Upper lobe of left lung (tissue), 6 donors: Measurements from ENCODE around the gene GUK1. TPM values are rescaled to one million over a fixed set of nuclear protein-coding genes. Genes with fewer than 3 reads are reported as not detected.

Experiments
- ATAC-seq, 2 donors: fragments of 200-7000 bp; cut with Tn5 transposase; one replicate each; pipeline ENCODE4 v1.9.1; 2022; ENCODE audit warnings: mild to moderate bottlenecking in 2 of 2, moderate library complexity in 2 of 2; ENCODE audit not compliant: low FRiP score in 2 of 2
- DNase-seq, 2 donors: peaks; one replicate each; pipeline ENCODE4 v3.0.0-alpha.2; 2019 to 2020
- H3K27ac ChIP-seq, 4 donors: fragments of 200-600 bp; sonication (generic); one replicate each; pipeline ENCODE4 v1.5.1; 2016 to 2019
- H3K27me3 ChIP-seq, 4 donors: fragments of 200-600 bp; sonication (generic); one replicate each; pipeline ENCODE4 v1.5.1; 2017 to 2019
- H3K36me3 ChIP-seq, 4 donors: fragments of 200-600 bp; sonication (generic); one replicate each; pipeline ENCODE4 v1.5.1; 2016 to 2019
- H3K4me1 ChIP-seq, 4 donors: fragments of 200-600 bp; sonication (generic); one replicate each; pipeline ENCODE4 v1.5.1; 2018 to 2019
- H3K4me3 ChIP-seq, 4 donors: fragments of 200-600 bp; sonication (generic); one replicate each; pipeline ENCODE4 v1.5.1; 2017 to 2019; ENCODE audit warnings: mild to moderate bottlenecking in 2 of 4, moderate library complexity in 1 of 4
- H3K9me3 ChIP-seq, 4 donors: fragments of 200-600 bp; sonication (generic); one replicate each; pipeline ENCODE4 v1.5.1; 2018 to 2019
- CTCF ChIP-seq, 6 experiments: fragments of 450-650 bp in 4 of 6; fragments of 200-600 bp in 2 of 6; sonication (generic) in 2 of 6; IDR thresholded peaks; one replicate each; pipeline ENCODE4 v1.5.1; 2016 to 2019; ENCODE audit warnings: antibody characterized with exemption in 6 of 6
- EP300 ChIP-seq, 4 donors: sonication (generic); formaldehyde crosslinking; IDR thresholded peaks; one replicate each; pipeline ENCODE4 v1.5.1; 2017; ENCODE audit warnings: antibody characterized with exemption in 4 of 4, control low read depth in 2 of 4
- POLR2A ChIP-seq, 4 donors: fragments of 450-650 bp; IDR thresholded peaks; one replicate each; pipeline ENCODE4 v1.5.1; 2016 to 2017; ENCODE audit warnings: antibody characterized with exemption in 4 of 4, mild to moderate bottlenecking in 2 of 4
- POLR2AphosphoS5 ChIP-seq, 2 donors: sonication (generic); formaldehyde crosslinking; IDR thresholded peaks; one replicate each; pipeline ENCODE4 v1.5.1; 2017; ENCODE audit warnings: antibody characterized with exemption in 2 of 2
- WGBS, 2 donors: methylation state at CpG; one replicate each; pipeline ENCODE4 v1.1.5; 2017 to 2018; 5-methylcytosine and 5-hydroxymethylcytosine counted together
- total RNA-seq, 6 donors: library from RNA; depleted of rRNA in 4 of 6; stranded (reverse); fragments of >200 nt in 4 of 6; gene quantifications; one replicate each; pipeline versions ENCODE4 v1.1.0 to v1.2.1, GENCODE V29; 2016 to 2021
- donor health status: DM: no; HTN: no; CAD: no; lungs with moderate emphysema.
- donor health status: DM: no; HTN: yes; CAD: no; lungs with severe emphysema.

Gene GUK1
- total RNA-seq, 6 donors from 2014 or later, result 198 to 385 (median 269) TPM

DNA sequence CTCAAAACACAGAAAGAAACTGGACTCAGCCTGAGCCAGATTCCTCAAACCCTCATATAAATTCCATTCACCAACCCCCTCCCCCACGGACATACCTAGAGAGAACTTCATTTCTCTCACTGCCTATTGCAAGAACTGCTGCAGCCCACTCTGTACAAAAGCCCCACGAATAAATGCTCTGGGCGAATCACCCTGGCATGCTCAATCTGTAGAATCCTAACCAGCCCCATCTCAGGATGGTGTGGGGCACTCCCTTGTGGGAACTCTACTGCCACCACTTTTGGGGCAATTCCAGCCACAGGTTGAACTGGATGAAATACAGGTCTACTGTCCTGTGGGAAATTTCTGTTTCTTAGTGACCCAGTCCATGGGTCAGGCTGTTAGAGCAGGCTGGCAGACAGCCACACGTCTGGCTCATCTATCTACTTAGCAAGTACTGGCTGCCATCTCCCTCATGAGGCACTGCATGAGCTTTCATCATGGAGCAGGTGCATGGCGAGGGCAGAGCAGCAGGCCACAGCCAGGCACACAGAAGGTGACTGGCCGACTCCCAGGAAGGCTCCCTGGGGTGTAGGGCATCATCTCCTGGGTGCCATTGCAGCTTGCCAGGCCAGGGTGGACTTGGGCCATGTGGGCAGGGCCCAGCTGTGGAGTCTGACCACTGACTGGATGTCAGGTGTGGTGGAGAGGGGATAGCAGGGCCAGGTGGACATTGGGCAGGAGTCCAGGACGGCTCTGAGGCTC lies 35.4 kb upstream of the GUK1 start:
- peaks cover 3 to 39% (median 25%) of the 10 kb centered on the region in 4 donors for H3K36me3 ChIP-seq
- DNase-seq, result no peak
- peaks cover 28 to 51% (median 33%) of the 10 kb centered on the region in 4 donors for H3K4me1 ChIP-seq
- 73 to 83% methylated on average over 6 of the region's 7 CpGs for WGBS, 2 donors
- ATAC-seq, result no peak
- no peaks in the 10 kb centered on the region for H3K27me3 ChIP-seq
- no peaks in the 10 kb centered on the region for H3K9me3 ChIP-seq
- no peak overlapping the region for H3K4me3 ChIP-seq
- H3K27ac ChIP-seq, result peak overlapping the region in 1 of 4 donors; percentile 19
- TF ChIP-seq POLR2A (IDR thresholded peaks at IDR 0.05), result no peak
- TF ChIP-seq CTCF (IDR thresholded peaks at IDR 0.05), result no peak

DNA sequence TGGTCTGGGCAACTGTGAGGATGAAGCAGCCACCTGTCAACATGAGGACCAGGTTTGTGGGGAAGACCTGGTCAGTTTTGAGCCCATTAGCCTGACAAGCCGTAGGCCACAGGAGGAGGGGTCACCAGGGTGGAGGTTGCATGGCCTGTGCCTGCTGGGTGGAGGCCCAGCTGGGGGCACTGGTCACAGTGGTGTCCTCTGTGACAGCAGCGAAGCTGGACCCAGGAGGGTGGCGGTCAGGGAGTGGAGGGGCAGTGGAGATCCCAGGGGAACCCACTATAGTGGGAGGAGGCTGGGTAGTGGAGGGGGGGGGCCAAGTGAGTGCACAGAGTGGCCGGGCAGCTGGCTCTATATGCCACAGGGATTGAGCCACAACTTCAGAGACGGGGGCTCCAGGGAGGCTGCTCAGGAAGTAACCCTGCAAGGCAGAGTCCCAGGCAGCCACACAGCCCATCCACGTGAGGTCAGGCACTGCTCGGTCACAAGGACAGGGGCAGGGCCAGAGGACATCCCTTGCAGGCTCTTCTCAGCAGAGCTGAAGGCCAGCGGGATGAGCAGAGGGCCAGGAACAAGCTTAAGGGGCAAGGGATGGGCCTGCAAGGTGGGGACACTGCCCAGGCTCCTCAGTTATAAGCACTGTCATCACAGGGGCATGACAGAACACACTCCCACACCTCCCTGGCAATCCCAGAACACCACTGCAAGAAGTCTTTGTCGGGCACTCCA lies 34.6 kb upstream of the GUK1 start:
- H3K36me3 ChIP-seq, result peaks cover 3 to 32% (median 19%) of the 10 kb centered on the region in 4 donors
- ATAC-seq, result no peak
- 90 to 92% methylated on average over 4 to 8 of the region's 9 CpGs for WGBS, 2 donors
- H3K9me3 ChIP-seq, result no peaks in the 10 kb centered on the region
- no peak for TF ChIP-seq CTCF (IDR thresholded peaks at IDR 0.05)
- no peak for TF ChIP-seq POLR2A (IDR thresholded peaks at IDR 0.05)
- TF ChIP-seq POLR2AphosphoS5 (IDR thresholded peaks at IDR 0.05), result no peak
- TF ChIP-seq EP300 (IDR thresholded peaks at IDR 0.05), result no peak
- no peak overlapping the region for H3K4me3 ChIP-seq
- no peak overlapping the region for H3K27ac ChIP-seq
- H3K27me3 ChIP-seq, result no peaks in the 10 kb centered on the region
- peaks cover 33 to 59% (median 40%) of the 10 kb centered on the region in 4 donors for H3K4me1 ChIP-seq
- DNase-seq, result no peak

GRCh38 chr1:228105996-228106799 lies 33.9 kb upstream of the GUK1 start:
- ATAC-seq (no peak), DNase-seq (no peak)
- peaks cover 35 to 54% (median 41%) of the 10 kb centered on the region in 4 donors for H3K4me1 ChIP-seq
- no peaks in the 10 kb centered on the region for H3K9me3 ChIP-seq
- H3K4me3 ChIP-seq, result no peak overlapping the region
- H3K36me3 ChIP-seq, result peaks cover 0 to 24% (median 15%) of the 10 kb centered on the region in 4 donors
- H3K27me3 ChIP-seq, result no peaks in the 10 kb centered on the region
- TF ChIP-seq POLR2AphosphoS5 (IDR thresholded peaks at IDR 0.05) (no peak), CTCF (IDR thresholded peaks at IDR 0.05) (no peak), EP300 (IDR thresholded peaks at IDR 0.05) (no peak), POLR2A (IDR thresholded peaks at IDR 0.05) (no peak)
- 85% methylated on average over 8 of the region's 8 CpGs; no CpG with 5 or more reads in 1 of the 2 donors for WGBS, 2 donors
- no peak overlapping the region for H3K27ac ChIP-seq

GRCh38 chr1:228106800-228107054 lies 33.4 kb upstream of the GUK1 start:
- WGBS, 2 donors, result 94 to 95% methylated on average over 5 to 9 of the region's 9 CpGs
- ATAC-seq (no peak), DNase-seq (no peak)
- TF ChIP-seq POLR2AphosphoS5 (IDR thresholded peaks at IDR 0.05), result no peak
- TF ChIP-seq POLR2A (IDR thresholded peaks at IDR 0.05), result no peak
- TF ChIP-seq EP300 (IDR thresholded peaks at IDR 0.05), result no peak
- TF ChIP-seq CTCF (IDR thresholded peaks at IDR 0.05), result no peak
- no peak overlapping the region for H3K4me3 ChIP-seq
- H3K9me3 ChIP-seq, result no peaks in the 10 kb centered on the region
- no peaks in the 10 kb centered on the region for H3K27me3 ChIP-seq
- H3K36me3 ChIP-seq, result peaks cover 0 to 24% (median 15%) of the 10 kb centered on the region in 4 donors
- peaks cover 33 to 49% (median 36%) of the 10 kb centered on the region in 4 donors for H3K4me1 ChIP-seq
- no peak overlapping the region for H3K27ac ChIP-seq
